IMR-90 (cell line): Measurements from ENCODE around the gene ALG13.

Experiments used
- CEBPB ChIP-seq: IDR thresholded peaks from 2 replicates; pipeline ENCODE4 v1.6.1; 2012; ENCODE audit warnings: low read depth, low read length, improper control_type of control experiment
- CHD1 ChIP-seq: IDR thresholded peaks from 2 replicates; pipeline ENCODE4 v1.6.1; 2012; ENCODE audit warnings: low read depth, low read length, improper control_type of control experiment
- CTCF ChIP-seq: conservative IDR thresholded peaks from 2 replicates; pipeline ENCODE4 v1.5.1; 2012; ENCODE audit warnings: mild to moderate bottlenecking, low read depth, low read length, improper control_type of control experiment
- ELK1 ChIP-seq: fragments of 150-350 bp; IDR thresholded peaks from 2 replicates; pipeline ENCODE4 v1.6.1; 2016; ENCODE audit warnings: low read depth, mild to moderate bottlenecking, low read length, moderate library complexity, borderline replicate concordance
- FOS ChIP-seq: fragments of 150-350 bp; IDR thresholded peaks from 2 replicates; pipeline ENCODE4 v1.6.1; 2016; ENCODE audit warnings: low read depth, low read length
- MAFK ChIP-seq: IDR thresholded peaks from 2 replicates; pipeline ENCODE4 v1.6.1; 2012; ENCODE audit warnings: low read depth, low read length, improper control_type of control experiment
- MXI1 ChIP-seq: IDR thresholded peaks from 2 replicates; pipeline ENCODE4 v1.6.1; 2012; ENCODE audit warnings: low read depth, mild to moderate bottlenecking, low read length, moderate library complexity, borderline replicate concordance
- NFE2L2 ChIP-seq: fragments of 150-350 bp; IDR thresholded peaks from 2 replicates; pipeline ENCODE4 v1.6.1; 2016; ENCODE audit warnings: low read depth, mild to moderate bottlenecking, low read length
- POLR2A ChIP-seq: IDR thresholded peaks from 2 replicates; pipeline ENCODE4 v1.6.1; 2012; ENCODE audit warnings: mild to moderate bottlenecking, low read depth, low read length
- RAD21 ChIP-seq: IDR thresholded peaks from 2 replicates; pipeline ENCODE4 v1.6.1; 2012; ENCODE audit warnings: low read length, improper control_type of control experiment

- TF ChIP-seq RAD21 (no peak), CTCF (no peak), FOS (no peak), CEBPB (no peak), POLR2A (no peak), NFE2L2 (no peak), MAFK (no peak), ELK1 (no peak), CHD1 (no peak), MXI1 (no peak)
Measured at GRCh38 chrX:111645607-111646006, 35.4 kb upstream of the ALG13 start.
